Pons (tissue), 1 donor: Measurements from ENCODE around the gene TMEM229A.
"Not testable (repeated sequence)": the region's sequence is repeated elsewhere in the genome, so short reads cannot be mapped to it uniquely, and the experiment has no call there.

ENCODE experiments used
- DNase-seq: peaks from one replicate; pipeline ENCODE4 v3.0.0-alpha.2; 2016; ENCODE audit warnings: low spot score

TMEM229A gene

DNA sequence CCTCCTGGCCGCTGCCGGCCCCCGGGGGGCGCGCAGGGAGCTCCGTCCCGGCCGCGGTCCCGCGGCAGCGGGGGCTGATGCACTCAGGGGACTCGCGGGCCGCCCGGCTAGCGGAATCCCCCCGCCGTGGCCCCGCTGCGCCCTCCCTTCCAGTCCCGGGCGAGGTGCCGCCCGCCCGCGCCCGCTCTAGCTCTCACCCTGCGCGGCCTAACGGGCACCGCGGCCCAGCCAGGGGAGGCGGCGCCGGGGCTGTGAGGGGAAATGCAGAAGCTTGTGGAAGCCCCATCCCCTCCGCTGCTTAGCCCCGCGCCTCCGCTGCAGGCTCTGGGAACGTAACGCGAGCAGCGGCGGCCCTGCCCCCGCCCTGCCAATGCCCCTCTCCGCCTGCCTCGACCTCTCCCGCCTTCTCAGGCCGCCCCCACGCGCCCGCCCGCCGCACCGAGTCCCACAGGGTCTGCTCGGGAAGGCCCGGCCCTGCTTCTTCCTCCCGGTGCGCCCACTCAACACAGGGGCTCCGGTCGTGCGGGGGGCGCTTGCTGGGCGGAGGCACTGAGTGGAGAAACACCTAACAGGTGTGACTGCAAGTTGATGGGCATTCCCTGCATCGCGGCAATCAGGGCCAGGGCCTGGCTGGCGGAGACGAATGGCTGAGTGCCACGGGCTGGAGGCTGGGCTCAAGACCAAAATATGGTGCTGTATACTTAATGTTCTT, 384 bp upstream of the TMEM229A start:
- no peak for DNase-seq

DNA sequence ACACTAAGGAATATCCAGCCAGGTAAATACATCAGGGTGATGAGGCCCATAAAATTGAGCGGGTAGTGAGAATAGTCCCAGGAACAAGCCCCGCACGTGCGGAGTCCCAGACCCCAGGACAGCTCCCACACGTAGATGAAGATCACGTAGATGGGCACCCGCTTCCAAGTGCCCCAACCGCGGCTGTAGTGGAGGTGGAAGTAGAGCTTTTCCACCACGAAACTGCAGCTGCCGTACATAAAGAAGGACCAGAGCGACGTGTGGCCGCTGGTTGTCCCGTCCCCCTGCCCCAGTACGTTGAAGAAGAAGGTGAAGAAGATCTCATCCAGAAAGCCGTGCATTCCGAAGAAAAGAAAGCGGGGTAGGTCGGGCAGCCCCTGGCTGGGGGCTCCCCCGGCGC, 948 bp downstream of the TMEM229A start:
- no peak for DNase-seq

DNA sequence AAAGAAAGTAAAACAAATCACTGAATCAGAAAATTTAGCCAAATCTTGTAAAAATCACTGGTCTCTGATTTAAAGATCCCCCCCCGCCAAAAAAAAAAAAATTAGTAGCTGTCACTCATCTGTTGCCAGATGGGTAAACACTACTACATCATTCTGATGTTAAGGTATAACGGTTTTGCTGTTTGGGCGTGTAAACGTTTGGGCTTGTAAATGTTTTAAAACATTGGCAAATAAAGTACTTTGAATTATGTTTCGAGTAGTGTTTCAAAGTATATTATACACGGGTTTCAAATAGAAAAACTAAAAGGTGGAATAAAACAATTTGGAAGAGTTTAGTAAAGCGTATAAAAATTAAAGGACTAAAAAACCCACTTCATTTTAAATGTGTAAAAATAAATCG, 1.5 kb downstream of the TMEM229A start:
- peak; percentile 26 for DNase-seq

DNA sequence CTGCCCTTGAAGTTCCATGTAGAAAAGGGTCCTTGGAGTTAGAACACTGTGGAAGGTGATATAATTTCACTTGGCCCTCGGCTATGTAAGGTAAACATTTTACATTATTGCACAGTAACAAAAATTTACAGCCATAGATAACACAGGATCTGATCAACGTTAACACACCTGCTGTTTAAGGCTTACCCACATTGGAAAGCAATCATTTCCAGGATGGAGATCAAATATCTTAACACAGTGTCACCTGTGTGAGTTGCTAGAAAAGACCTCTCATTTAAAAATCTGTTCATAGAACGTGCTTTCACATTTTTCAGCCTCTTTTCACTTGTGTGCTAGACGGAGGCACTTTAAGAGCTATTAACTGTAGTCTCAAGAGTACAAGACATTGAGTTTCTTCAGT, 1.9 kb downstream of the TMEM229A start:
- peak; percentile 32 for DNase-seq

DNA sequence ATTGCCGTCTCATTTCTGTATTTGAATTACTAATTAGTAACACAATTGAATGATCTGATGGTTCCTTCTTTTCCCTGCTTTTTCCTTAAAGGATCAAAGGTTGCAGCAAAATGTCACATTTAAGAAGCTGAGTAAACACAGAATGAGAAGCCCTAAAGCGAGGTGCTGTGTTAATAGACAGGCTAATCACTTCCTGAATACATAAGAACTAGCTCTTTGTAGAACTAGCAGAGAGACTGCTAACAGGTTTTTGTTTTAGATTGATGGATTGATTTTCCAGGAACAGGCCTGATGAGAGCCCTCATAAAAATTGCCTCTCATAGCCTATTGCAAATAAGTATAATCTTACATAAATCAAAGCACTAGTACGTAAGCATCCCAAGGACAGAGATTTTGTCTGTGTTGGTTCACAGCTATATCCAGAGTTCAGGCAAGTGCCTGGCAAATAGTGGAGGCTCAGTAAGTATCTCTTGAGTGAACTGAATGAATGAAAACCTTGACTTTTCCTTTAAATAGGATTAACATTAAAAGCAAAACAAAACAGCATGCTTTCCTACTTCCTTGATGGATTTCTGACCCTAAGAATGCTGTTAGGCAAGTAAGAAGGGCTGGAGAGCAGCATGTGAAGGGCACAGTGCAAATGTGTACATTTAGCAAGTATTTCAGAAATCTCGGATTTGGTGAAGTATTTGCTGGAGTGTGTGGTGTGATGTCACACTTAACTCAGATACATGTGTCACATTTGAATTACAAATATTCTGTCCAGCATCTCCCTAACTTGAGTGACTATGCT, 3.3 kb downstream of the TMEM229A start:
- peak; percentile 46 for DNase-seq

DNA sequence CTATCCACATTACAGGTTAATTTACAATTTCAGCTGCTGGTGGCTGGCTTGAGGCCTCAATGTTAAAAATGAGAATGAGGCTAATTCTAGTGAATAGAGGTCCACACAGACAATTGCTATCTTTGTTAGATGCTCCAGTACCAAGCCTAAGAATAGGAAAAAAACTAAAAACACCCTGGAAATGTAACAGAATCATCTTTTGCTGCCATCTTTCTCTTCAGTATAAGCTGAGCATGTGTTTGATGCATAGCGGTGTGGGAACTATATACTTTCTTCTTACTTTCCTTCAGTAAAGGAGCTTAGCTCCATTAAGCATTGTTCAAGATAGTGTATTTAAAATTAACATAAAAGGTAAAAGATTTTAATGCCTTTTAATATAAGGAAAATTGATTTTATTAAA, 5.6 kb downstream of the TMEM229A start:
- DNase-seq, result peak; percentile 87

DNA sequence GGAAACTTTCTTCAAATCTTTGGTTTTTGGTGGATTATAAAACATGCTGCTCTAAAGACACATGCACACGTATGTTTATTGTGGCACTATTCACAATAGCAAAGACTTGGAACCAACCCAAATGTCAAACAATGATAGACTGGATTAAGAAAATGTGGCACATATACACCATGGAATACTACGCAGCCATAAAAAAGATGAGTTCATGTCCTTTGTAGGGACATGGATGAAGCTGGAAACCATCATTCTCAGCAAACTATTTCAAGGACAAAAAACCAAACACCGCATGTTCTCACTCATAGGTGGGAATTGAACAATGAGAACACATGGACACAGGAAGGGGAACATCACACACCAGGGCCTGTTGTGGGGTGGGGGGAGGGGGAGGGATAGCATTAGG, 8.5 kb downstream of the TMEM229A start:
- DNase-seq, result not testable (repeated sequence)

DNA sequence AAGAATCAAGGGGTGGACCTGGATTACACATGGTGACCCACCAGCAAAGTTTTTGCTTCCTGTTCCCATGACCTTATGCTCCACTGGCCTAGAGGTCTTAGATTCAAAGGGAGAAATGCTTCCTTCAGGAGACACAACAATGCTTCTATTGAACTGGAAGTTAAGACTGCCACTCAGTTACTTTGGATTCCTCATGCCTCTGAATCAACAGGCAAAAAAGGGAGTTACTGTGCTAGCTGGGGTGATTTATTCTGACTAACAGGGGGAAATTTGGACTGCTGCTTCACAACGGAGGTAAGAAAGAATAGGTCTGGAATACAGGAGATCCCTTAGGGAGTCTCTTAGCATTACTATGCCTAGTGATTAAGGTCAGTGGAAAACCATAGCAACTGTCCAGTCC, 10.3 kb downstream of the TMEM229A start:
- peak; percentile 71 for DNase-seq

DNA sequence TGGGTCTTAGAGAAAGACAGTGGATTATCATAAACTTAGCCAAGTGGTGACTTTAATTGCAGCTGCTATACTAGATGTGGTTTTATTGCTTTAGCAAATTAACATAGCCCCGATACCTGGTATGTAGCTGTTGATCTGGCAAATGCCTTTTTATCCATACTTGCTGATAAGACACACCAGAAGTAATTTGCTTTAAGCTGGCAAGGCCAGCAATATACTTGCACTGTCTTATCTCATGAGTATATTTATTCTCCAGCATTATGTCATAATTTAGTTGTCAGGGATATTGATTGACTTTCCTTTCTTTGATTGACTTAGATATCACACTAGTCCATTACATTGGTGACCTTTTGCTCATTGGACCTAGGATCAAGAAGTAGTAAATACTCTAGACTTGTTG, 12.8 kb downstream of the TMEM229A start:
- DNase-seq, result no peak

DNA sequence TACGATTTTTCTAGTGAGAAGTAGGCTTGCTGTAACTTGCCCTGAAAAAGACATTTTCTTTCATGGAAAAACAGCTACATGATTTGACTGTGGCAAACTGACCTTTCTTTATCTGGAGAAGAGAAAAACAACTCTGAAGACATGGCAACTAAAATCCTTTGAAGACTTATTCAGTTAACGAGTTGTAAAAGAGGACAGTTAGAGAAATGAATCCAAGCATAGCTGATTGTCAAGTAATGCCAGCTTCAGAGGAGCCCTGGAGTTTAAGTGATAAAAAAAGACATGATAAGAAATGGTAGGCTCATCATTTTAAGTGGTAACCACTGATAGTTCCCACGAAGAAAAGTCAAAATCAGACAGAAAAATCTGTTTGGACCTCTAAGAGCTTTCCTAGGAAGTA, 19.6 kb downstream of the TMEM229A start:
- DNase-seq, result no peak

DNA sequence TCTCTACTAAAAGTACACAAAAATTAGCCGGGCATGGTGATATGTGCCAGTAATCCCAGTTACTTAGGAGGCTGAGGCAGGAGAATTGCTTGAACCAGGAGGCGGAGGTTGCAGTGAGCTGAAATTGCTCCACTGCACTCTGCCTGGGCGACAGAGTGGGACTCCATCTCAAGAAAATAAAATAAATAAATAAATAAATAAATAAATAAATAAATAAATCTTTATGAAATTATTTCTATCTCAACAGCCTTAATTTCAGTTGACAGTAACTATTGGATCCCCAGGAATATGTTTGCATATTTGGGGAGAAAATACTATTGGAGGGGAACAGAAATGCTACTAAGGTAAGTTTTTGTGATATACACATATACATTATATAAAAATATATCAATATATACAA, 20.0 kb downstream of the TMEM229A start:
- DNase-seq, result no peak

DNA sequence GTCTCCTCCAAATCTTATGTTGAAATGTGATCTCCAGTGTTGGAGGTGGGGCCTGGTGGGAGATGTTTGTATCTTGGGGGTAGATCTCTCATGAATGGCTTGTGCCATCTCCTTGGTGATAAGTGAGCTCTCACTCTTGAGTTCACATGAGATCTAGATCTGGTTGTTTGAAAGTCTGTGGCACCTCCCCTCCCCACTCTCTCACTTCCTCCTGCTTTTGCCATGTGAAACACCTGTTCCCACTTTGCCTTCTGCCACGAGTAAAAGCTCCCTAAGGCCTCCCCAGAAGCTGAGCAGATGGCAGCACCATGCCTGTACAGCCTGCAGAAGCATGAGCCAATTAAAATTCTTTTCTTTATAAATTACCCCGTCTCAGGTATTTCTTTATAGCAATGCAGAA, 23.5 kb downstream of the TMEM229A start:
- DNase-seq, result no peak

DNA sequence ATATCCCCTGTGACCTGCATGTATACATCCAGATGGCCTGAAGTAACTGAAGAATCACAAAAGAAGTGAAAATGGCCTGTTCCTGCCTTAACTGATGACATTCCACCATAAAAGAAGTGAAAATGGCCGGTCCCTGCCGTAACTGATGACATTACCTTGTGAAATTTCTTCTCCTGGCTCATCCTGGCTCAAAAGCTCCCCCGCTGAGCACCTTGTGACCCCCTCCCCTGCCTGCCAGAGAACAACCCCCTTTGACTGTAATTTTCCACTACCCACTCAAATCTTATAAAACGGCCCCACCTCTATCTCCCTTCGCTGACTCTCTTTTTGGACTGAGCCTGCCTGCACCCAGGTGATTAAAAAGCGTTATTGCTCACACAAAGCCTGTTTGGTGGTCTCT, 24.6 kb downstream of the TMEM229A start:
- DNase-seq, result not testable (repeated sequence)

DNA sequence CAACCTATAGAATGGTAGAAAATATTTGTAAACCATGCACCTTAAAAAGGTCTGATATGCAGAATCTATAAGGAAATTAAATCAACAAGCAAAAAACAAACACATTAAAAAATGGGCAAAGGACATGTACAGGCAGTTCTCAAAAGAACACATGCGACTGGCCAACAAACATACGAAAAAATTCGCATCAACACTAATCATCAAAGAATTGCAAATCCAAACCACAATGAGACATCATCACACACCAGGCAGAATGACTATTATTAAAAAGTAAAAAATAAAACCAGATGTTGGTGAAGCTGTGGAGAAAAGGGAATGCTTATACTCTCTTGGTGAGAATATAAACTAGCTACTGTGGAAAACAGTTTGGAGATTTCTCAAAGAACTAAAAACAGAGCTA, 33.2 kb downstream of the TMEM229A start:
- no peak for DNase-seq

DNA sequence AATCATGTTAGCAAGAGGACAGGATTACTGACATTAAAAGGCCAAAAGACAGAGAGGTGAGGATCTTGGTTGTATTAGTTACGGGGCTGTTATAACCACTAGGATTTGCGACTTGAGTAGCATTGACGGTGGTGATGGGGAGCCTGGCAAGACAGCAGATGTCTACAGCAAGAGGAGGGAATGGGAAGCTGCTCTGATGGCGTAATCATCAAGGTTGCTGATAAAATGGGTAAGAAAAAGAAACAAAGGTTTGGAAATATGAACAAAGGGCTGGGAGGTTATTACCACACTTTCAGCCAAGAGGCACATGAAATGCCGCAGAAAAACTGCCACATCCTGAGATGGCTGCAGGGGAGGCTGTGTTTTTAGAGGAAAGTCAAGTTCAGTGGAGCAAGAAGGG, 33.9 kb downstream of the TMEM229A start:
- no peak for DNase-seq

DNA sequence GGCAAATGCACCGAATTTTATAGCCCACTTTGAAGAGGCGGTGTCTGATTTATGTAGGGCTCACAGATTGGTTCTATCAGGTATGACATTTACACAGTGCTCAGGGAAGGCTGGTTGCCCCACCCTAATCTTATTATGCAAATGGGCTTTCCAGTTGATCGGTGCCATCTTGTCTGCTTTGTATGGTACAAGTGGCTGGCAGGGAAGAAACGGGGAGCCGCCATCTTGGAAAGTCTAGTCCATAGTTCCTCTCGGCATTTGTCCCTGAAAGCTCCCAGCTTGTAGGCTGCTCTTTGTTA, 36.6 kb downstream of the TMEM229A start:
- DNase-seq, result no peak

DNA sequence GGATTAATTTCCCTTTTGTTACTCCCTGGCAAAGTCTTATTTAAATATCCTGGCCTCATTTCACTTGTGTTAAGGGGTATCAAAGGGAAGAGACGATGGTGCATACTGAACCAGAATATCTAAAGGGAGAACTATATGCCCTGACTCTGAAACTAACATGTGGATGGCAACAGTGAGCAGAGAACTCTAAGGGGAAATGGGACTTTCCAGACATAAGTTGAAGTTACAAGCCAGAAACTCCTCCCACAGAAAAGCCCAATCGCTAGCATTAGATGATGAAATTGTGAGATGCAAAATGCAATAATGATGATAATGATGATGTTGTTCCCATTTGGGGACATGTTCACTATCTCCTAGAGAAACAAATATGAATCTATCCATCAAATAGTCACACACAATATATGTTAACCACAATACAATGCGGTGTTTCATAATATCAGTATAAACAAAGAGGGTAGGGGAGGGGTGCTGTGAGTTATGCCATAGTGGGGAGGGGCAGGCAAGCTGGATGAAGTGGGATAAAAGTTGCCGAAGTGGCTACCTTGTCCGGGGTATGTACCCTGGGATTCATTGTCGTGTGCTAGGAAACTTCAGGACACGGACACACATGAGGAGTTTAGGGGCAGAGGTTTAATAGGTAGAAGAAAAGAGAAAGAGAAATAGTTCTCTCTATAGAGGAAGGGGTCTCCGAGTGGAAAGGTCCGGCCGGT, 37.1 kb downstream of the TMEM229A start:
- peak; percentile 61 for DNase-seq

DNA sequence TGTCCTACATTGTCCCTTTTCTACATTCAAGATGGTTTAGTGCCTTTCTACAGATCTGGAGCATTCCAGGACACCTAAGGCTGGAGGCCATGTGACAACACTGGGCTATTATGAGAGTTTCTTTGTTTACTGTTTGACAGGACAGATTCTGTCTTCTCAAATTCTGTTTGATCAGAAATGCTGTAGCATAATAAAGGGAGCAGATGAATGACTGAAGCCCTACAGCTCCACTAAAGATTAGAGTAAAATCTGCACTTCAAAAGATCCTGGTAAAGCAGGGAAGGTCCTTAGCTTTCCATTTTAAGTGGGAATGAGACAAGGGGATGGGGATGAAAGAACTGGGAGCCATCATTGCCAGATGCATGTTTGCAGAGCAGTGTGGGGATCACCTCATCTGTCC, 38.4 kb downstream of the TMEM229A start:
- peak; percentile 95 for DNase-seq

DNA sequence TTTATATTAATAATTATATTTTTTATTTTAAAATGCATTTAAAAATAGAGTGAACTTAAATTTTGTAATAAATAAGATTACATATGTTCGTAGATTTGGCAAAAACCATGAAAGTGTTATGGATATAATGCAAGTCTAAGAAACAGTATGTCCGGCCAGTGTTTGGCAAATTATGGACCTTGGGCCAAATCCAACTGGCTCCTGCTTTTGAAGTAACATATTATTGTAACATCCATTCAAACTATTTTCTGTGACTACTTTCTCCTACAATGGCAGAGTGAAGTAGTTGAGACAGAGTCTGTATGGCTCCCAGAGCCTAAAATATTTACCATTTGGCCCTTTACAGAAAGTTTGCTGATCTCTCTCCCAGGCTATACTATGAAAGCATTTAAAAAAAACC, 38.9 kb downstream of the TMEM229A start:
- no peak for DNase-seq

DNA sequence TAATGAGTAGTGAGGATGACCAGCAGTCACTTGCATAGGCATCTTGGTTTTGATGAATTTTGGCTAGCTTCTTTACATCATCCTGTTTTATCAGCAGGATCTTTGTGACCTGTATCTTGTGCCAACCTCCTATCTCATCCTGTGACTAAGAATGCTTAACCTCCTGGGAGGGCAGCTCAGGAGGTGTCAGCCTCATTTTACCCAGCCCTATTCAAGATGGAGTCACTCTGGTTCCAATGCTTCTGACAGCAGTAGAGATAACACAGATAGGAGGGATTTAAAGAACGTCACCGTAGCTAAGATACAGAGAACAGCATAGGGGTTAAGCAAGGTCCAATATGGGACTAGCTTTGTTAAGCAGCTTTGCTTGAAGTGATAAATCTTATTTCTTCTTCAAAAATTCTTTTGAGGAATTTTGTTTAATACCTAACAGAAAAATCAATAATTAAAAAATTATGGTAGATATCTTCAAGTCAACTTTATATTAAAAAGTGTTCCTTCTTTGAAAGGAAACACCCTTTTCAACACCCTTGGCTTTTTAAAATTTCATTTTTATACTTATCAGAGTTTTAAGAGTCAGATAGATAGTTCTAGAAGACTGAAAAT, 39.9 kb downstream of the TMEM229A start:
- no peak for DNase-seq

DNA sequence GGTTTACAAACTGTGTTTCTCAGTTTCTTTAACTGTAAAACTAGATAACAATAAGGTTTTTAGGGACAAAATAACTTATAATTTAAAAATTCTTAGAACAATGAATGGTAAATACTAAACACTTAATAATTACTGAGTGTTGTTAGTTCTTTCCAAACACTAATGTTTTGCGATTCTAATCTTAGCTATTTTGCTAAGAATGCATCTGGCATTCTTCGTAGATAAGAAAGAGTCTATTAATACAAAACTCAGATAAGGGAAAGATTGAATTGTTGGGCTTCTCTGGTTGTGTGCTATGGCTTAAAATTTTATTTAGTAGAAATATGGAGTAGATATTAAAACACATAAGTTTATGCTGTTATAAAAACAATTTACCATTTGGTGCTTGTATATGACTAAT, 45.4 kb downstream of the TMEM229A start:
- DNase-seq, result no peak
